ENCODE data around the gene FTSJ3. TPM values are rescaled to one million over a fixed set of nuclear protein-coding genes. Genes with fewer than 3 reads are reported as not detected.

Gene FTSJ3
- total and polyA plus RNA-seq, 2 of the 13 experiments (the other 11 are each of a cell fraction or from before 2014, with no cell fraction given): 26.0 to 64.2 TPM

GRCh38 chr17:63827002-63827800 lies at the start of gene FTSJ3, which contains the start of gene PSMC5 (continued):
- no peak; the same call in 1 of the 2 replicates for TF ChIP-seq AFF4 (CRISPR knock-in tag; IDR thresholded peaks at IDR 0.05)
- no peak for TF ChIP-seq MLLT10 (CRISPR knock-in tag; IDR thresholded peaks at IDR 0.05)
- peak; percentile 90 for TF ChIP-seq MAFF (IDR thresholded peaks at IDR 0.05; ENCODE audit: low read depth, low read length)
- no peak for TF ChIP-seq CEBPB (IDR thresholded peaks at IDR 0.05; ENCODE audit: borderline replicate concordance, low read depth, low read length)
- TF ChIP-seq, protein P1, sequence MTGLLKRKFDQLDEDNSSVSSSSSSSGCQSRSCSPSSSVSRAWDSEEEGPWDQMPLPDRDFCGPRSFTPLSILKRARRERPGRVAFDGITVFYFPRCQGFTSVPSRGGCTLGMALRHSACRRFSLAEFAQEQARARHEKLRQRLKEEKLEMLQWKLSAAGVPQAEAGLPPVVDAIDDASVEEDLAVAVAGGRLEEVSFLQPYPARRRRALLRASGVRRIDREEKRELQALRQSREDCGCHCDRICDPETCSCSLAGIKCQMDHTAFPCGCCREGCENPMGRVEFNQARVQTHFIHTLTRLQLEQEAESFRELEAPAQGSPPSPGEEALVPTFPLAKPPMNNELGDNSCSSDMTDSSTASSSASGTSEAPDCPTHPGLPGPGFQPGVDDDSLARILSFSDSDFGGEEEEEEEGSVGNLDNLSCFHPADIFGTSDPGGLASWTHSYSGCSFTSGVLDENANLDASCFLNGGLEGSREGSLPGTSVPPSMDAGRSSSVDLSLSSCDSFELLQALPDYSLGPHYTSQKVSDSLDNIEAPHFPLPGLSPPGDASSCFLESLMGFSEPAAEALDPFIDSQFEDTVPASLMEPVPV (CRISPR knock-in tag; IDR thresholded peaks at IDR 0.05): peak; percentile 20; the same call in 1 of the 2 replicates
- TF ChIP-seq FOXK1 (CRISPR knock-in tag; IDR thresholded peaks at IDR 0.05; ENCODE audit: borderline replicate concordance, low read depth): peak; percentile 69
- TF ChIP-seq FOXO1 (CRISPR knock-in tag; IDR thresholded peaks at IDR 0.05): peak; percentile 49
- peak; percentile 94 for TF ChIP-seq ZNF343 (CRISPR knock-in tag; IDR thresholded peaks at IDR 0.05)
- TF ChIP-seq ARHGAP35 (CRISPR knock-in tag; IDR thresholded peaks at IDR 0.05; ENCODE audit: borderline replicate concordance): peak; percentile 87; the same call in 1 of the 2 replicates
- TF ChIP-seq PAWR (CRISPR knock-in tag; IDR thresholded peaks at IDR 0.05; ENCODE audit: borderline replicate concordance): peak; percentile 97; the same call in 1 of the 2 replicates
- TF ChIP-seq ZNF276 (CRISPR knock-in tag; IDR thresholded peaks at IDR 0.05; ENCODE audit: low read depth): peak; percentile 87; the same call in 1 of the 2 replicates
- TF ChIP-seq MZF1 (CRISPR knock-in tag; IDR thresholded peaks at IDR 0.05; ENCODE audit: borderline replicate concordance): peak; percentile 92; the same call in 1 of the 2 replicates
- TF ChIP-seq TERF1 (CRISPR knock-in tag; IDR thresholded peaks at IDR 0.05): no peak
- TF ChIP-seq, protein P2, sequence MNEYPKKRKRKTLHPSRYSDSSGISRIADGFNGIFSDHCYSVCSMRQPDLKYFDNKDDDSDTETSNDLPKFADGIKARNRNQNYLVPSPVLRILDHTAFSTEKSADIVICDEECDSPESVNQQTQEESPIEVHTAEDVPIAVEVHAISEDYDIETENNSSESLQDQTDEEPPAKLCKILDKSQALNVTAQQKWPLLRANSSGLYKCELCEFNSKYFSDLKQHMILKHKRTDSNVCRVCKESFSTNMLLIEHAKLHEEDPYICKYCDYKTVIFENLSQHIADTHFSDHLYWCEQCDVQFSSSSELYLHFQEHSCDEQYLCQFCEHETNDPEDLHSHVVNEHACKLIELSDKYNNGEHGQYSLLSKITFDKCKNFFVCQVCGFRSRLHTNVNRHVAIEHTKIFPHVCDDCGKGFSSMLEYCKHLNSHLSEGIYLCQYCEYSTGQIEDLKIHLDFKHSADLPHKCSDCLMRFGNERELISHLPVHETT (CRISPR knock-in tag; conservative IDR thresholded peaks at IDR 0.05): 0 out of 2 replicates have a peak, but pooled peaks have one; percentile 45
- peak; percentile 64 for TF ChIP-seq ZNF891 (CRISPR knock-in tag; IDR thresholded peaks at IDR 0.05)
- TF ChIP-seq HDAC1 (CRISPR knock-in tag; IDR thresholded peaks at IDR 0.05): peak; percentile 96
- TF ChIP-seq ZSCAN25 (CRISPR knock-in tag; IDR thresholded peaks at IDR 0.05): peak; percentile 38; the same call in 1 of the 2 replicates
- TF ChIP-seq AGO1 (IDR thresholded peaks at IDR 0.05; ENCODE audit: low read depth, low read length, poor library complexity, severe bottlenecking): peak; percentile 75

All from HepG2 (cell line).